ENCODE measurements around the gene TTLL5.

DNA sequence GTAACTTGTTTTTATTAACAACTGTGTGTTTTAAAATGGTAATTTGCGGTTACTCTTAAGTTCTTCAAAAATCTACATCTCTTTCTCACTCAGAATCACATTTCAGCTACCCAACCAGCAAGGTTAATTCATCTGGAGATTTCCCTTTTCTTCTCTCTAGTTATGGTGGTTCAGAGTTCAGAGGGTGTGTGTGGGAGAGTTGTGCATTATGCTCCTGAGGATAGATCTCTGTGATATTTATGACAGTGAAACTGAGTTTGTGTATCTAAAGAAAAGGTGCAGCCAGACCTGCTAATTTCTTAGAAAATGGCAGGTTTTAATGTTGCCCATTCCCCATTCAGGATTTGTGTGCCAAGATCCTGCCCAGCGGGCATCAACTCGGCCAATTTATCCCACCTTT is 73.8 kb downstream of the TTLL5 start:
- TF ChIP-seq CHD1 (IDR thresholded peaks at IDR 0.05; ENCODE audit: low read depth, low read length), result no peak
- TF ChIP-seq MAFK (IDR thresholded peaks at IDR 0.05; ENCODE audit: low read depth, low read length), result no peak
- TF ChIP-seq, protein P1, sequence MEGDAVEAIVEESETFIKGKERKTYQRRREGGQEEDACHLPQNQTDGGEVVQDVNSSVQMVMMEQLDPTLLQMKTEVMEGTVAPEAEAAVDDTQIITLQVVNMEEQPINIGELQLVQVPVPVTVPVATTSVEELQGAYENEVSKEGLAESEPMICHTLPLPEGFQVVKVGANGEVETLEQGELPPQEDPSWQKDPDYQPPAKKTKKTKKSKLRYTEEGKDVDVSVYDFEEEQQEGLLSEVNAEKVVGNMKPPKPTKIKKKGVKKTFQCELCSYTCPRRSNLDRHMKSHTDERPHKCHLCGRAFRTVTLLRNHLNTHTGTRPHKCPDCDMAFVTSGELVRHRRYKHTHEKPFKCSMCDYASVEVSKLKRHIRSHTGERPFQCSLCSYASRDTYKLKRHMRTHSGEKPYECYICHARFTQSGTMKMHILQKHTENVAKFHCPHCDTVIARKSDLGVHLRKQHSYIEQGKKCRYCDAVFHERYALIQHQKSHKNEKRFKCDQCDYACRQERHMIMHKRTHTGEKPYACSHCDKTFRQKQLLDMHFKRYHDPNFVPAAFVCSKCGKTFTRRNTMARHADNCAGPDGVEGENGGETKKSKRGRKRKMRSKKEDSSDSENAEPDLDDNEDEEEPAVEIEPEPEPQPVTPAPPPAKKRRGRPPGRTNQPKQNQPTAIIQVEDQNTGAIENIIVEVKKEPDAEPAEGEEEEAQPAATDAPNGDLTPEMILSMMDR (conservative IDR thresholded peaks at IDR 0.05; ENCODE audit: low read depth, low read length), result no peak
- TF ChIP-seq BHLHE40 (IDR thresholded peaks at IDR 0.05; ENCODE audit: low read depth, low read length), result no peak
- no peak for TF ChIP-seq POLR2A (IDR thresholded peaks at IDR 0.05; ENCODE audit: low read depth, low read length)
